Measurements from ENCODE around the gene TBR1.

The TBR1 gene

DNA sequence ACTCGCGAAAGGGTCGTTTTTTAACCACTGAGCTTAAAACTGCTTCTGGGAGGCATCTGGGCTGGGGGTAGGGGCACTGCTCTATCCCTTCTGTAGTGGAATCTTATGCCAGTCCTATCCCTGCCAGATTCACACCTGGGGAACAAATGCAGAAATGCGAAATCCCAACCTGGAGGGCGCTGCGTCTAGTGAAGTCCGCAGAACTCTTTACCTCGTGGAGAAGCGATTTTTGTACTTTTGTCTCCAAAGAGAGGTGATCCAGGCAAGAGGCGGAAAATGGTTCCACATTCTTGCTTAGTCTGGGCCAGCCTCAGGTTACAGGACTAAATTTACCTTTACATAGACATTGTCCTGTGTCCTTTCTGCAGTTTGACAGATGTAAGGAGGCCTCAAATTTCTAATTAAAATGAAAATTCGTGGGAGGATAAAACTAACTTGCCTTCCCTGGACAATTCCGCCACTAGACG lies 10.4 kb downstream of the TBR1 start:
- DNase-seq (ENCODE audit: low read depth): no peak
- H3K4me3 ChIP-seq (ENCODE audit: low read depth, low read length): peak overlapping the region; percentile 37

DNA sequence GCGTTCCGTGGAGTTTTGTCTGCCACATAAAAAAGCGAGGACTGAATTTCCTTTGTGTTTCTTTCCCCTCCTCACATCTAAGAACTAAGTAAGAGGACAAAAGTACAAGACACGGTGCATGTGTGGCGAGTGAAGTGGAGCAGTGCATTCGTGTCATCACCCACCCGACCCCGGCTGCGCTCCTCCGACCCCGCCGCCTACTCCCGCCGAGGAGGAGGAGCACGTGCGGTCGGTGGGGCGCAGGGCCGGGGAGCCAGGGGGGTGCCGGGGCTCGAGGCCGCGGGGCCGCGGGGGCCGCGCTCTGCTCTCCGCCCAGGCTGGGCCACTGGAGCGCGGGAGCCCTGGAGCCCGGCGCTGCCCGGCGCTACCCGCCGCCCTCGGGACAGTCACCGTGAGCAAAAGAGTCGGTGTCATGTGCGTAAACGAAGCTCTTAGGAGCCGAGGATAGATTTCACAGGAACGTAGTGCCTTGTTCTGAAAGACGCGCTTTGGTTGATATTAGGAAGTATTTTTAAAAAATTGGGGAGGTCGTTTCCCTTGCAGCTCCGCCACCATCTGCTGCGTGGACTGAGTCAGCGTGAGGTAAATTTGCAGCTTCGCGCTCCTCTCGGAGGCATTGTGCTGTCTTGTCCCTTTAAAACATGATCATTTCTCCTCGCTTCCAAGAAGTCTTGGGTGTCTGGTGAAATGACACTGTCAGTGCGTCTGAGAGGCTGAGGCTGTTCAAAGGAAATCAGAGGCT lies 11.0 kb downstream of the TBR1 start:
- DNase-seq (ENCODE audit: low read depth): no peak
- H3K4me3 ChIP-seq (ENCODE audit: low read depth, low read length): peak overlapping the region; percentile 37

DNA sequence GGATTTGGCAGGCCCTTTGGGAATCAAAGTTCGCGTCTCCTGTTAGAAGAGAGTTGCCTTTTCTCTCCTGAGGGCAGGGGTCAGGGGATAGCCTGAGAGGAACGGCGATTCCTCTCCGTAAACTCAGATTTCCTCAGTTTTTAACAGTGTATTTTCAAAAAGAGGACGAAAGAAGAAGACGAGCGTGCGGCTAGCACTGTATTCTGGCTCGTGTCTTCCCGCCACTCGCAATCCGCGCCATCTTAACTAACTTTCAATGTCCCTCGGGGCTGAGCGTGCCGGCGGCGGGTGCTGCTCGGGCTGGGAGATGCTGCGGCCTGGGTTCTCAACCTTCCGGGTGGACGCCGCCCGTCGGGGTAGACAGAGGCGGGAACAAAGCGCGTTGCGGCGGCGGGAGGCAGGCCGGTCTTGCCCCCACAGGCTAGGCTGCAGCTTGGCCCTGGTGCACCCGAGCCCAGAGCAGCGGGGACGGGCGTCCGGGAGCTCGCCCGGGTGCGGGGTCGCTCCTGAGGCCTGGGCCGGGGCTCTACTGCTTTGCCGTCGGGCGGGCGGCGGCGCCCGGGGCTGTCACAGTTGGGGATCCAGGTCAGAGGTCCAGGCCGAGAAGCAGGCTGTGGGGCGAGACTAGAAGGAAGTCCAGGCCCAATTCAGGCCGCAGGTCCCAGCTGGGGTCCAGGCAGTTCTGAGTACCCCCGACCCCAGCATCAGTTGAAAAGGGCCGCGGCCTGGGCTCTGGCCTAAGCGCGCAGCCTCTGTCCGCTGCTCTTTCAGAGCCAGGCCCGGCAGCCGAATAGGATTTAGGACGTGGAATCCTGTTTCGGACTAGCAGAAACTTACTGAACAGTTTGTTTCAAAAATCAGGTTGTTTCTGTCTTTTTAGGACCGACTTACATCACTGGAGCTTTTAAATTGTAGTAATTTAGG lies 11.8 kb downstream of the TBR1 start:
- no peak for DNase-seq (ENCODE audit: low read depth)
- no peak overlapping the region for H3K4me3 ChIP-seq (ENCODE audit: low read depth, low read length)

DNA sequence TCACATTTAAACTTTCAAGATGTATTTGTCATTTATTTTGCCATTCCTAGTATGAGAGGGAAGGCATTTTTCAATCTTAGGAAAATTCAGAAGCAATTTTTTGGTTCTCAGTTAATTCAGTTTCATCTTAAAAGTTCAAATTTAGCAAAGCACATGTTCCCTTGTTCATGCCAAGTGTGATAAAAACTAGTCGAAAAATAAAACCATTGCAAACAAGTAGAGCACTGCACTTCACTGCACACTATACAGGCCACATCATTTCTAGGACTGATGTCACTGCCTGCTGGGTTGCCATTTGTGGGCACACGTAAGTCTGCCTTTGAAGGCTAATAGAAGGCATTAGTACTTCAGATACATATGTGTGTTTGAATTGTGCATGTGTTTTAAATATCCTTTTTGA lies 14.3 kb downstream of the TBR1 start:
- no peak for DNase-seq (ENCODE audit: low read depth)
- H3K4me3 ChIP-seq (ENCODE audit: low read depth, low read length): no peak overlapping the region

DNA sequence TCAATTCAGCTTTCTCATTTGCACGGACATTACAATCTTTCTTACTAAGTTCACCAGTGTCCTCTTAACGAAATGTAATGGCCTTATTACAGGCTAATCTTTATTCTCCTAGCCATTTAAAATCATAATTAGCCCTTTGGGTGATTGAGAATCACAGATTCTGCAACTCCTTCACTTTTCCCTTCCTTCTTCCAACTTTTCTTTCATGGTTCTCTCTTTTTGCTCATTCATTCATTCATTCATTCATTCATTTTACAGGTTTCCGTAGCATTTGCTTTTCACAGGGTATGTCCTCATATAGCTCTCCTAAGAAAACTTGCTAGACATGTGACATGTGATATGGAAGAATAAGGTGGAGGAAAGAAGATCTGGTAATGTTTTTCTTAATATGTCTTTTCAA lies 16.0 kb downstream of the TBR1 start:
- H3K4me3 ChIP-seq (ENCODE audit: low read depth, low read length): no peak overlapping the region
- no peak for DNase-seq (ENCODE audit: low read depth)

DNA sequence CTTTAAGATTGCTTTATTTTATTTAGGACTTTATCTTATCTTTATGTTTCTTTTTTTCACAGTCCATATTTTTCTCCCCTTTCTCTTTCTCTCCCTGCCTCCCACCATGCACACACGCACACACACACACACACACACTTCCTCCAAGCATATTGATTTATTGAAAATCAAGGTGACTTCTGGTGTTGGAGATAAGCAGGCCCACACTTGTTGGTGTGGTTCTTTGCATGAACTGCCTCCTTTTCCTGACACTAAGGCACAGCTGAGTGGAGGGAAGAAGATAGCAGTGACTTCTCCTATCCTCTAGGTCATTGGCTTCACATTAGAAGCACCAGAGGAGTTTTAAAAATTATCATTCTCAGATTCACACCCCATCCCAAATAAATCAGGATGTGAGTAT lies 18.0 kb downstream of the TBR1 start:
- no peak overlapping the region for H3K4me3 ChIP-seq (ENCODE audit: low read depth, low read length)
- no peak for DNase-seq (ENCODE audit: low read depth)

DNA sequence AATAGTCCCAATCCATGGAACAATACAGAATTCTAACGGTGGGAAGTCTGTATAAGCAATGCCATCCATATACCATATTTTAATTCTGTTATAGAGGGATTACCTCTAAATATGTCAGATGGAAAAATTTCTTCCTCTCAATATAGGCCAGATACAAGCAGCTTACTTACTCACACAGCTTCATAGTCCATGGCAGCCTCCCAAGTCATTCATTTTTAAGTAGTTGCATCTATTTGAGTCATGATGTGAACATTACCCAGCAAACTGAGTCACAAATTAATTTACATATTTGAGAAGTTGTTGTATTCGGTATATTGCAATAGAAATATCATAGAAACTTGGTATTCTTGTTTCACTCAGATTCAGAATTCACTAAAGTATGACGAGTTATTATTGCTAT lies 20.3 kb downstream of the TBR1 start:
- DNase-seq (ENCODE audit: low read depth): peak; percentile 82
- no peak overlapping the region for H3K4me3 ChIP-seq (ENCODE audit: low read depth, low read length)

DNA sequence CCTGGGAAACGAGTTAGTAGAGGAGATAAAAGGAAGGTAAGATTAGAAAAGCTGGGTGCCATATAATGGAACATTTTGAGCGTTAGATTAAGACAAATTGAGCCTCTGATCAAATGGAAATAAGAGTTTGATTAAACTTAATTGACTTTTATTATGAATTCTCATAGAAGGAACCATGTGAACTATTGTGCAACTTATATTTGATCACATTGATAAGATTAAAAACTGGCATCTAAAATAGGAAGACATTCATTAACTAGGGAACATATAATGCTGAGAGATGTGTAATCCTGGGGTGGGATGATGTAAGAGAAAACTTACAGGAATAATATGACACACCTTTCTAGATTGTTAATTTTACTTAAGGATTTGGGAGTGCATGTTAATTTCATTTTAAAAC lies 22.5 kb downstream of the TBR1 start:
- no peak overlapping the region for H3K4me3 ChIP-seq (ENCODE audit: low read depth, low read length)
- DNase-seq (ENCODE audit: low read depth): no peak

DNA sequence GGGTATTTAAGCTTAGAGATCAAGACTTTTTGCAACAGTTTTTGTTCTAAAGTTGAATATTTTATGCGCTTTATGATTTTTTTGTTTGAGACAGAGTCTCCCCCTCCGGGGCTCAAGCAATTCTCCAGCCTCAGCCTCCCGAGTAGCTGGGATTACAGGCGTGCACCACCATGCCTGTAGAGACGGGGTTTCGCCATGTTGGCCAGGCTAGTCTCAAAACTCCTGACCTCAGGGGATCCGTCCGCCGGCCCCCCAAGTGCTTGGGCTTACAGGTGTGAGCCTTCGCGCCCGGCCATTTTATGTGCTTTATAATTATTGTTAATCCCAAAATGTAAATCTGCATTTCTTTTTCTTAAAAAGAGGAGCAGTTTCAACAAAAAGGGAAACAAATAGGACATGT lies 29.0 kb downstream of the TBR1 start:
- H3K4me3 ChIP-seq (ENCODE audit: low read depth, low read length): no peak overlapping the region
- no peak for DNase-seq (ENCODE audit: low read depth)

DNA sequence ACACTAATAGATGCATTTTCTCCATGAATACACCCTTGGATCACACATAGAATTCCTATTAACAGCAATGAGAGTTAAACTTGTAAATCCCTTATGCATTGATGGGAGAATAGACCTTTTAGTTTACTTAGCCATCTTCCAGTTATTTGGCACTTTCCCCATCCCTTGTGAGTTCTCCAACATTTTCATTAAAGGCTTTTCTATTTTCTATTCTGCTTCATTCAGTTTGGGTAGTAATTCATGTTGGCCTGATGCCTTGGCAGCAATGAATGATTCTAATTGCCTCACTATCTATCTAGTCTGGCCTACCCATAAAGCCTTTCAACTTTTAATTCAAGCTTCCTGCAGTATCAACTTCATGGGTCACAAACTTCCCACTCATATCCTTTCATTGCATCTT lies 32.3 kb downstream of the TBR1 start:
- no peak overlapping the region for H3K4me3 ChIP-seq (ENCODE audit: low read depth, low read length)
- no peak for DNase-seq (ENCODE audit: low read depth)

DNA sequence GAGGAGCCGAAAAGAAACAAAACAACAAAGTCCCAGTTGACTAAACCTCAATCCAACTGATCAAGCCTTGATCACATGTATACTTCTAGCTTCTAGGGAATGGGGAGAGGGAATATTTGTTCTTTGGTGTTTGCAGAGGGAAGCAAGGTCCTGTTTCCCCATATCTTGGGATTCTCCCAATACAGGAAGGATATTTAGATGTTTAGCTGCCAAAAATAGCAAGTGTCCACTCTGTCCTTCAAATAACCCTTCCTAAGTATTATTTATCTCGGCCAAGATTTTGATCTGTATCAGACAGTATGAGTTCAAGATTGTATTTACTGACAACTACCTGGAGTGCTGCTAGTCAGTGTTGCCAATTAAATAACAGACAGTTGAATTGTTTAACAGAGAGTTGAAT lies 55.5 kb downstream of the TBR1 start:
- no peak overlapping the region for H3K4me3 ChIP-seq (ENCODE audit: low read depth, low read length)
- DNase-seq (ENCODE audit: low read depth): no peak

DNA sequence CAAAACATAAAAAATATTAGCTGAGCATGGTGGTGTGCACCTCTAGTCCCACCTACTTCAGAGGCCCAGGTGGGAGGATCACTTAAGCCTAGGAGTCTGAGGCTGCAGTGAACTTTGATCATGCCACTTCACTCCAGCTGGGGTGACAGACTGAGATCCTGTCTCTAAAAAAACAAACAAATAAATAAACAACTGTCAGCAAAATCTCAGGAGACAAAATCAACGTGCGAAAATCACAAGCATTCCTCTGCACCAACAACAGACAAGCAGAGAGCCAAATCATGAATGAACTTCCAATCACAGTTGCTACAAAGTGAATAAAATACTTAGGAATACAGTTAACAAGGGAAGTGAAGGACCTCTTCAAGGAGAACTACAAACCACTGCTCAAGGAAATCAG lies 58.8 kb downstream of the TBR1 start:
- no peak overlapping the region for H3K4me3 ChIP-seq (ENCODE audit: low read depth, low read length)

More for the DNA sequence above, 58.8 kb downstream of the TBR1 start:
- no peak for DNase-seq (ENCODE audit: low read depth)
